T-helper 1 cell (primary cell): ENCODE data around the gene SMPDL3B.
"Not testable (repeated sequence)": the region's sequence is repeated elsewhere in the genome, so short reads cannot be mapped to it uniquely, and the experiment has no call there.

Source experiments
- DNase-seq, 5 donors: peaks; one replicate each; pipeline ENCODE4 v3.0.0-alpha.2; 2012 to 2020

The SMPDL3B gene

DNA sequence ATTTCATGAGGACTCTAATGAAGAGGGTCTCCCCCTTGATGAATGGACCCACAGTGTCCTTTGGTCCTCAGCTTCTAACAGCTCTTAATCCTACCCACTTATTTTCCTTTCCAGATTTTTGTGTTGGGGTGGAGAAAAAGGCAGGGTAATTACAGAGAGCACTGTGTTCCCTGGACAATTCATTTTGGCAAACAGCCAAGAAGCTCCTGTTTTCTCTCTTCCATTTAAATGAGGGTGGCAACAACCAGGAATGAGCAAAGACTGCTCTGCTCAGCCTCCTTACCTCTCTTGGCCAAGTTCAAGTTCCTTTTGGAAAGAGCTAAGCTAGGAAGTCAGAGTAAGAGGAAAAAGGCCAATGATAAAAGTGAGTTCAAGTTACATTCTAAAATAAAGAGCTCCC is 36.9 kb downstream of the SMPDL3B start:
- no peak for DNase-seq

GRCh38 chr1:27972141-27972540 is 37.3 kb downstream of the SMPDL3B start:
- DNase-seq, result no peak

- no peak for DNase-seq
These were observed 39.1 kb downstream of the SMPDL3B start for GRCh38 chr1:27973771-27974416.

DNA sequence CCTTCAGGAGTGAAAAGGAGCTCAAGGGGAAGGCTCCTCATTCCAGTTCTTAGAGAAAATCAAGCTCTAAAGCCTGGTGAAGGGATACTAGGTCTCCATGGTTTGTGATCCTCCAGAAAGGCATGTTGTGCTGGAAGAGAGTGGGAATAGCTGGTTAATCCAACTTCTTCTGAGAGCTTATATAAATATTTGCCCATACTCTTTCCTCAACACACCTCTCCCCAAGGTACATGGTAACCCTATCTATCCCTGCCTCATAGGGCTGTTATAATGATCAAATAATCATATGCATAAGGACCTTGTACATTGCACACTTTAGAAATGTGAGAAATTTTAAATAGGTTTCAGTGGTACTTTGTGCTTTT is 39.6 kb downstream of the SMPDL3B start:
- DNase-seq, result no peak

DNA sequence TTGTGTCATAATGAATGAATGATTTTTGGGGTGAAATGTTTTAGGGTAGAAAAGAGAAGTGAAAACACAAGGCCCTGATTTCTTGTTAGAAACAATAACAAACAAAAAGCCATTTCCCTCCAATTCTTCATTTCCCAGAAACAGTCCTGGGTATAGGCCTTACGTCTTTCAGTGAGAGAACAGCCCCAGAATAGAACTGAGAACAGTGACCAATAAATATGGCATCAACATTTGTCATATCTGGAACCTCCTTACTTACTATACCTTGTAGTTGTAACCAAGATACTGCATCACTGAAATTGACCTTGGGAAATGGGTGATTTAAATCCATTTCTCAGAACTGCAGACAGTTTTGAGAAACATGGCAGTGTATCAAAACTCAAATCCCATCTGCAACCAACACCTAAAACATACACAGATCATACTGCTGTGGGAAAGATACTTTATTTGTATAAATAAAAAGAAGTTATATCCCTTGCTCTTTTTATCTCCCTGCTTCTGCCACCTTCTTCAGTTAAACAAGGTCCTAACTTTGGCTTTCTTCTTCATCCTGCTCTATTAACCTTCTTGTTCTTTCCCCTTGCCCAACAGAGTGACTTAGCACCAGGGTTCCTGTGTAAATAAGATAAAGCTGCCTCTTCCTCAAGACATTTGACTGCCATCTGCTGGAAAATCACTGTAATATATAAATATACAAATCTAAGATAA is 44.5 kb downstream of the SMPDL3B start:
- DNase-seq, result peak in 2 of 5 donors; percentile 11 to 68

- no peak for DNase-seq
These were observed 45.0 kb downstream of the SMPDL3B start for GRCh38 chr1:27979859-27980201.

- DNase-seq, result no peak
These were observed 45.5 kb downstream of the SMPDL3B start for GRCh38 chr1:27980216-27980845.

- no peak for DNase-seq
These were observed 46.3 kb downstream of the SMPDL3B start for GRCh38 chr1:27981145-27981544.

- no peak for DNase-seq
These were observed 56.2 kb downstream of the SMPDL3B start for GRCh38 chr1:27990920-27991537.

DNA sequence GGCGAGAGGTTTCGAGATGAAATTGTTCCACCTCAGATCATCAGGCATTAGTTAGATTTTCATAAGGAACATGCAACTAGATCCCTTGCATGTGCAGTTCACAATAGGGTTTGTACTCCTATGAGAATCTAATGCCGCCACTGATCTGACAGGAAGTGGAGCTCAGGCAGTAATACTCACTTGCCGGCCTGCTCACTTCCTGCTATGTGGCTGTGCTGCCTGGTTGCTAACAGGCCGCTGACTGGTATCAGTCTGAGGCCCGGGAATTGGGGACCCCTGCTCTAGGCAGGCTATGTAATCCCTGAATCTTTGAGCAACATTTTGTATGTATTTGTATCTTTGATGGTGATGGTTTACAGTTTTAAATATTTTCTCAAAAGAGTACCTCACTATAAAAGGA is 57.5 kb downstream of the SMPDL3B start:
- peak in 4 of 5 donors; percentile 23 to 70 (median 40) for DNase-seq

GRCh38 chr1:27993241-27993640 is 58.4 kb downstream of the SMPDL3B start:
- peak in 2 of 5 donors; percentile 15 to 40 for DNase-seq

- DNase-seq, result no peak
These were observed 59.3 kb downstream of the SMPDL3B start for GRCh38 chr1:27994060-27994459.

- DNase-seq, result not testable (repeated sequence)
These were observed 59.7 kb downstream of the SMPDL3B start for GRCh38 chr1:27994526-27994925.

GRCh38 chr1:27999055-27999454 is 64.3 kb downstream of the SMPDL3B start:
- no peak for DNase-seq

DNA sequence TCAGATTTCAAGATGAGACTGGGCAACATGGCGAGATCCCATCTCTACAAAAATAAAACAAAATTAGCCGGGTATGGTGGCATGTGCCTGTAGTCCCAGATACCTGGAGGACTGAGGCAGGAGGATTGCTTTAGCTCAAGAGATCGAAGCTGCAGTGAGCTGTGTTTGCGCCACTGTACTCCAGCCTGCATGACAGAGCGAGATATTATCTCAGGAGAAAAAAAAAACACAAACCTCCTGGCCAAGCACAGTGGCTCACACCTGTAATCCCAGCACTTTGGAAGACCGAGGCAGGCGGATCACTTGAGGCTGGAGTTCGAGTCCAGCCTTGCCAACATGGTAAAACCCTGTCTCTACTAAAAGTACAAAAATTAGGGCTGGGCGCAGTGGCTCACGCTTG is 67.8 kb downstream of the SMPDL3B start:
- no peak for DNase-seq

DNA sequence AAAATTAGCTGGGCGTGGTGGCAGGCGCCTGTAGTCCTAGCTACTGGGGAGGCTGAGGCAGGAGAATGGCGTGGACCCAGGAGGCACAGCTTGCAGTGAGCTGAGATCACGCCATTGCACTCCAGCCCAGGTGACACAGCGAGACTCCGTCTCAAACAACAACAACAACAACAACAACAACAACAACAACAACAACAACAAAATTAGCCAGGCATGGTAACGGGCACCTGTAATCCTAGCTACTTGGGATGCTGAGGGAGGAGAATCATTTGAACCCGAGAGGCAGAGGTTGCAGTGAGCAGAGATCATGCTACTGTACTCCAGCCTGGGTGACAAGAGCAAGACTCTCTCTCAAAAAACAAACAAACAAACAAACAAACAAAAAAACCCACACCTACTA is 68.3 kb downstream of the SMPDL3B start:
- not testable (repeated sequence) for DNase-seq
